Measurements from ENCODE around the gene FCAR.
"Not testable (repeated sequence)": the region's sequence is repeated elsewhere in the genome, so short reads cannot be mapped to it uniquely, and the experiment has no call there.

- not testable (repeated sequence) for TF ChIP-seq CTCF (conservative IDR thresholded peaks at IDR 0.05; ENCODE audit: low read depth, low read length); EZH2 (IDR thresholded peaks at IDR 0.05; ENCODE audit: low read length, unreplicated experiment); EZH2phosphoT487 (IDR thresholded peaks at IDR 0.05; ENCODE audit: borderline replicate concordance, low read length)
Observed at GRCh38 chr19:54824416-54824815, 49.6 kb upstream of the FCAR start.

Measured in PC-3 (cell line).